ENCODE measurements around the gene SLC25A21. TPM values are rescaled to one million over a fixed set of nuclear protein-coding genes. Genes with fewer than 3 reads are reported as not detected.

The SLC25A21 gene
- total RNA-seq, 2 experiments from 2014 or later: not detected

DNA sequence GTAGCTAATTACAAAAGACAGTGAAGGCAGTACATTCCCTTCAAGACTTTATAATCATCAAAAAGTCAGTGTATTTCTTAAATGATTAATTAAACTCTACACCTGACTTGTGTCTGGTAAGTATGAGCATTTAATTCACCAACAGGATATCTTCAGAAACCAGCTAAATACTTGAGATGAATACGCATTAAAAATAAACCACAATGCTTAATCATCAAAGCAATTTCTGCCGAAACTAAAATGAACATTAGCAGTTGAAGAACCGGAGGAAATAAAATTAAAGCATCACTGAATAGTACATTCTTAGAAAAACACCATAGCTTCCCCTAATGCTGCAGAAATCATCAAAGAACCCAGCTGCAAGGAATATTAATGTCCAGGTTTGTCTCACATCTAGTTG lies 32.7 kb downstream of the SLC25A21 start:
- Mint-ChIP-seq H3K9me3 (peaks cover 1% of the 10 kb centered on the region), H3K27me3 (no peaks in the 10 kb centered on the region), H3K36me3 (ENCODE audit: low read depth) (no peaks in the 10 kb centered on the region), H3K4me3 (no peak overlapping the region), H3K4me1 (ENCODE audit: low read depth) (no peaks in the 10 kb centered on the region), H3K27ac (no peak overlapping the region)
- ChIA-PET POLR2A (no interaction called here), CTCF (interaction anchor here (3.8 kb wide), 1 partner anchor 11 kb away, joined by 18 read pairs; no protein-coding TSS in a partner anchor)
- no peak for TF ChIP-seq CTCF (IDR thresholded peaks at IDR 0.05)
- ATAC-seq (no peak), DNase-seq (no peak)
- intact Hi-C loops (cut with micrococcal nuclease): no loop called here

- CTCF ChIA-PET: interaction anchor here (3.8 kb wide), 1 partner anchor 11 kb away, joined by 18 read pairs; no protein-coding TSS in a partner anchor
- no peak for ATAC-seq
- no peak overlapping the region for H3K4me3 Mint-ChIP-seq
These were observed 33.5 kb downstream of the SLC25A21 start for GRCh38 chr14:37138898-37139297.

GRCh38 chr14:37133284-37133913 lies 39.0 kb downstream of the SLC25A21 start:
- H3K4me1 Mint-ChIP-seq (ENCODE audit: low read depth): no peaks in the 10 kb centered on the region
- DNase-seq (no peak), ATAC-seq (no peak)
- no peaks in the 10 kb centered on the region for H3K36me3 Mint-ChIP-seq (ENCODE audit: low read depth)
- no peak overlapping the region for H3K27ac Mint-ChIP-seq
- CTCF ChIA-PET: no interaction called here
- no peak for TF ChIP-seq CTCF (IDR thresholded peaks at IDR 0.05)
- POLR2A ChIA-PET: no interaction called here
- H3K27me3 Mint-ChIP-seq: no peaks in the 10 kb centered on the region
- intact Hi-C loops (cut with micrococcal nuclease): no loop called here
- H3K4me3 Mint-ChIP-seq: no peak overlapping the region
- H3K9me3 Mint-ChIP-seq: peaks cover 7% of the 10 kb centered on the region

More at GRCh38 chr14:37138898-37139297, 33.5 kb downstream of the SLC25A21 start:
- H3K27ac Mint-ChIP-seq: no peak overlapping the region
- H3K9me3 Mint-ChIP-seq: peaks cover 2% of the 10 kb centered on the region
- no peak for DNase-seq
- no peak for TF ChIP-seq CTCF (IDR thresholded peaks at IDR 0.05)
- no peaks in the 10 kb centered on the region for H3K36me3 Mint-ChIP-seq (ENCODE audit: low read depth)
- intact Hi-C loops (cut with micrococcal nuclease): no loop called here
- no peaks in the 10 kb centered on the region for H3K27me3 Mint-ChIP-seq
- POLR2A ChIA-PET: no interaction called here
- H3K4me1 Mint-ChIP-seq (ENCODE audit: low read depth): no peaks in the 10 kb centered on the region

DNA sequence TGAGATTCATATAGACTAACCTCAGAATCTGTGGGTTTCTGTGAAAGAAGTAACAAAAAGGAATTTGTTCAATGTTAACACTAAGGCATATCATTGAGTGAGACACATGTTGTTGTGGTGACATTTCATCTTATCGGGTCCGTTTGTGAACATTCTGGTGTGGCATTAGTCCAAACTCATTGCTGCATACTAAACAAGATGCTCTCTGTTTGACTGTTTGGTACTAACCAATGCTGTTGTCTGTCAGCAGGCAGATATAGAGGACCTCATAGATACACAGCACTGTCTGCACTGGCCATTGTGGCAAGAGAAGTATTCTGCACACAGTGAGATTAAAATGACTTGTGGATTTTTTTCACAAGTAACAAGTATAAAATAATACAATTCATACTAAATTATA lies 41.2 kb downstream of the SLC25A21 start:
- Mint-ChIP-seq H3K4me1 (ENCODE audit: low read depth) (no peaks in the 10 kb centered on the region), H3K9me3 (peaks cover 6% of the 10 kb centered on the region), H3K36me3 (ENCODE audit: low read depth) (no peaks in the 10 kb centered on the region), H3K27ac (no peak overlapping the region), H3K27me3 (no peaks in the 10 kb centered on the region), H3K4me3 (no peak overlapping the region)
- ATAC-seq (no peak), DNase-seq (no peak)
- ChIA-PET CTCF (no interaction called here), POLR2A (no interaction called here)
- intact Hi-C loops (cut with micrococcal nuclease): no loop called here
- TF ChIP-seq CTCF (IDR thresholded peaks at IDR 0.05): no peak

- no peak for TF ChIP-seq CTCF (IDR thresholded peaks at IDR 0.05)
- CTCF ChIA-PET: interaction anchor here (1.4 kb wide), 1 partner anchor 21 kb away, joined by 4 read pairs; no protein-coding TSS in a partner anchor
- Mint-ChIP-seq H3K4me3 (no peak overlapping the region), H3K36me3 (ENCODE audit: low read depth) (no peaks in the 10 kb centered on the region), H3K4me1 (ENCODE audit: low read depth) (no peaks in the 10 kb centered on the region), H3K27ac (no peak overlapping the region), H3K9me3 (peaks cover 6% of the 10 kb centered on the region), H3K27me3 (no peaks in the 10 kb centered on the region)
- no peak for ATAC-seq
- intact Hi-C loops (cut with micrococcal nuclease): no loop called here
- POLR2A ChIA-PET: no interaction called here
- DNase-seq: no peak
These were observed 43.4 kb downstream of the SLC25A21 start for GRCh38 chr14:37129047-37129446.

All from activated CD8-positive, alpha-beta T cell treated with anti-CD3 and anti-CD28 coated beads for 36 hours (primary cell).